ENCODE data around the gene PDE1C. TPM values are rescaled to one million over a fixed set of nuclear protein-coding genes. Genes with fewer than 3 reads are reported as not detected.

The PDE1C gene
- polyA plus RNA-seq, 6 donors from 2014 or later = not detected

DNA sequence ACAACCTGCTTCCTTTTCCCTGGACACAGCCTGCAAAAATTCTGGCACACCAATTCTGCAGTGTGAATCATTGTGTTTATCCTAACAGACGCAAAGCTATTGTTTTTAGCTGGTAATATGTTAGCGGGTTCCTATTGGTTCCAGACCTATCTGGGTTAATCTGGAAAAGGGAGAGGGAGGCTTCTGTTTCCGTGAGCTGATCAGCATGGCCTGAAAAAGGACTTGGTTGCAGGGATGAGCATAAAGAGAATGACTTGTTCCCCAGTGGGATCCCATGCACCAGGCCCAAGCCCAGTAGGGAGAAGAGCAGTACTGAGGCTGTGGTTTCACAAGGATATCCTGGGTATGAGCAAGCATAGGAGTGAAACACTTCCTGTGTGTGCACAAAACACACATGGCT, 78.4 kb downstream of the PDE1C start:
- Mint-ChIP-seq H3K27ac (no peak overlapping the region), H3K27me3 (no peaks in the 10 kb centered on the region), H3K36me3 (no peaks in the 10 kb centered on the region), H3K4me3 (no peak overlapping the region), H3K9me3 (peaks cover 0 to 9% (median 1%) of the 10 kb centered on the region in 7 donors), H3K4me1 (no peaks in the 10 kb centered on the region)
- no peak for ATAC-seq (ENCODE audit: low read depth in 2 of 2)
- DNase-seq = no peak

GRCh38 chr7:31991406-31991805, 78.8 kb downstream of the PDE1C start:
- no peak for DNase-seq
- Mint-ChIP-seq H3K36me3 (no peaks in the 10 kb centered on the region), H3K4me1 (no peaks in the 10 kb centered on the region)

DNA sequence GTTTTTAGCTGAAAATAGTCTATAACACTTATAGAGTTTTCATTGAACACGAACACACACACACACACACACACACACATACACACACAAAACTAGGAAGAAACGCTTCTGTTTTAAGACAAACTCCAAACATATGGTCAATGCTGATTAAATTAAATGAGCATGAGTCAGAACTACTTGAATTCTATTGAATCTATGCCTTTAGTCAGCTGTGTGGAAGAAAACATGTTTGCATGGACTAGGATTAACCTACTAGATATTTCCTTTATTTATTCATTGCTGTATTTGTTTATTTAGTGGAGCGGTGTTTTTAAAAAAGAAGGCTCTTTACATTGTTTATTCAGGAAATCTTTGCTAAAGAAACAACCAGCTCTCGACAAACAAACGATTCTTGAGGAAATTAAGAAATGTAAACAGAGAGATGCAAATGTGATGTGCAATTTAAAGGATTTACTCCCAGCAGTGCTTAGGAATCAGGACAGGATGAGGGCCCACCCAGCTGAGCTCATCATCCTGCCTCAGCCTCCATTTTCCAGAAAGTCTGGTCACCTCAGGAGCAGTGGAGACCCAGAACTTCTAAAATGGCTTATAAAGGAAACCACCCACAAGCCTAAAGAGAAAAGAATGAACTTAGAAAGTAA, 83.2 kb downstream of the PDE1C start:
- no peak for DNase-seq
- ATAC-seq (ENCODE audit: low read depth in 2 of 2) = no peak
- no peaks in the 10 kb centered on the region for H3K4me1 Mint-ChIP-seq
- H3K4me3 Mint-ChIP-seq = no peak overlapping the region
- H3K27ac Mint-ChIP-seq = no peak overlapping the region
- H3K9me3 Mint-ChIP-seq = peaks cover 6 to 23% (median 11%) of the 10 kb centered on the region in 7 donors
- no peaks in the 10 kb centered on the region for H3K27me3 Mint-ChIP-seq
- H3K36me3 Mint-ChIP-seq = peaks cover 0 to 5% of the 10 kb centered on the region in 2 donors

More at GRCh38 chr7:31991406-31991805, 78.8 kb downstream of the PDE1C start:
- H3K27ac Mint-ChIP-seq = no peak overlapping the region
- no peaks in the 10 kb centered on the region for H3K27me3 Mint-ChIP-seq
- H3K9me3 Mint-ChIP-seq = peaks cover 0 to 9% (median 3%) of the 10 kb centered on the region in 7 donors
- no peak for ATAC-seq (ENCODE audit: low read depth in 2 of 2)
- no peak overlapping the region for H3K4me3 Mint-ChIP-seq

DNA sequence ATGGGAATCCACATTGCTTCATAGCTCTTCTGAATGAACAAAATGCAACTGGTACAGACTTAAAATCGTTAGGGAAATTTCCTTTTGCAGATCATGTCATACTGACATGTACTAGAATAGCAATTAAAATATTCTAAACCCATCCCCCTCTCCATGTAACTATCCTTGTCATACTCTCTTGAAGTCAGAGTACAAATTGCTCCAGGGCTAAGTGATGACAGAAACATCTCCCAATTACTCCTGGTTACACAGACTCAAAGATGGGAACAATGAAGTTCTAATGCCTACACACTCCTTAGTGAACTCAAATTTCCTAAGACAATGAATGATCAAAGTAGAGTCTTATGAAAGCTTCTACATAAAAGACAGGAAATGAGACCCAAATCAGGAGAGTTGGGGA, 87.2 kb downstream of the PDE1C start:
- Mint-ChIP-seq H3K4me3 (no peak overlapping the region), H3K4me1 (no peaks in the 10 kb centered on the region), H3K36me3 (peaks cover 0 to 5% of the 10 kb centered on the region in 2 donors), H3K27ac (no peak overlapping the region), H3K9me3 (peaks cover 5 to 20% (median 13%) of the 10 kb centered on the region in 7 donors), H3K27me3 (no peaks in the 10 kb centered on the region)
- no peak for DNase-seq
- no peak for ATAC-seq (ENCODE audit: low read depth in 2 of 2)

GRCh38 chr7:31981874-31982390, 88.3 kb downstream of the PDE1C start:
- ATAC-seq (ENCODE audit: low read depth in 2 of 2) = no peak
- no peak for DNase-seq

GRCh38 chr7:31979690-31980330, 90.4 kb downstream of the PDE1C start:
- H3K4me1 Mint-ChIP-seq = no peaks in the 10 kb centered on the region
- DNase-seq (no peak), ATAC-seq (ENCODE audit: low read depth in 2 of 2) (no peak)
- H3K27me3 Mint-ChIP-seq = no peaks in the 10 kb centered on the region
- H3K9me3 Mint-ChIP-seq = peaks cover 5 to 34% (median 10%) of the 10 kb centered on the region in 7 donors
- H3K4me3 Mint-ChIP-seq = no peak overlapping the region
- no peaks in the 10 kb centered on the region for H3K36me3 Mint-ChIP-seq
- H3K27ac Mint-ChIP-seq = no peak overlapping the region

More at GRCh38 chr7:31981874-31982390, 88.3 kb downstream of the PDE1C start:
- Mint-ChIP-seq H3K27me3 (no peaks in the 10 kb centered on the region), H3K4me3 (no peak overlapping the region), H3K27ac (no peak overlapping the region), H3K4me1 (no peaks in the 10 kb centered on the region), H3K36me3 (peaks cover 0 to 5% of the 10 kb centered on the region in 2 donors), H3K9me3 (peaks cover 6 to 30% (median 13%) of the 10 kb centered on the region in 7 donors)

GRCh38 chr7:31975546-31975945, 94.7 kb downstream of the PDE1C start:
- ATAC-seq (ENCODE audit: low read depth in 2 of 2) = no peak
- Mint-ChIP-seq H3K4me1 (no peaks in the 10 kb centered on the region), H3K4me3 (no peak overlapping the region), H3K27ac (no peak overlapping the region), H3K36me3 (no peaks in the 10 kb centered on the region), H3K27me3 (no peaks in the 10 kb centered on the region), H3K9me3 (peaks cover 1 to 33% (median 5%) of the 10 kb centered on the region in 7 donors)
- DNase-seq = no peak

DNA sequence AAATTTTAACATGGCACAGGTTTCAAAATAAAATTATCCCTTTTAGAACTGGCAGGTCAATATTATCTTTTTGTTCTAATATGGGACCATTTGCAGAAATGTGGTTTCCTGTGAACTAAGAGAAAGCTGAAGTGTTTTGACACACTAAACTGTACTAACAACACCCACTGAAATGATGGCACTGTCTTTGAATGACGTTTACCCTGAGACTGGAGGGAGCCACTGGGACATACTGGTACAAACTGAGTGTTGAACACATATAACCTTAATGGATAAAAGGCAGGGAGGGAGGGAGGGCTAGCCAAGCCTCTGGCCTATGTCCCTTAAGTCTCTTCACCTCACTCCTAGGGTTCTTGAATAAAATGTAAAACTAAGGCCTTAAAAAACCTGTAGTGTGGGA, 95.9 kb downstream of the PDE1C start:
- Mint-ChIP-seq H3K9me3 (peaks cover 0 to 38% (median 6%) of the 10 kb centered on the region in 7 donors), H3K4me1 (no peaks in the 10 kb centered on the region), H3K27me3 (no peaks in the 10 kb centered on the region), H3K27ac (no peak overlapping the region), H3K4me3 (no peak overlapping the region), H3K36me3 (no peaks in the 10 kb centered on the region)
- no peak for ATAC-seq (ENCODE audit: low read depth in 2 of 2)
- no peak for DNase-seq

GRCh38 chr7:31971049-31971667, 99.0 kb downstream of the PDE1C start:
- DNase-seq = no peak
- Mint-ChIP-seq H3K4me3 (no peak overlapping the region), H3K36me3 (no peaks in the 10 kb centered on the region), H3K4me1 (no peaks in the 10 kb centered on the region), H3K27ac (no peak overlapping the region), H3K9me3 (peaks cover 6 to 27% (median 12%) of the 10 kb centered on the region in 7 donors), H3K27me3 (no peaks in the 10 kb centered on the region)
- no peak for ATAC-seq (ENCODE audit: low read depth in 2 of 2)

- H3K36me3 Mint-ChIP-seq = no peaks in the 10 kb centered on the region
- ATAC-seq (ENCODE audit: low read depth in 2 of 2) (no peak), DNase-seq (no peak)
- H3K27me3 Mint-ChIP-seq = no peaks in the 10 kb centered on the region
- no peaks in the 10 kb centered on the region for H3K4me1 Mint-ChIP-seq
- no peak overlapping the region for H3K27ac Mint-ChIP-seq
- no peak overlapping the region for H3K4me3 Mint-ChIP-seq
- H3K9me3 Mint-ChIP-seq = peaks cover 7 to 26% (median 13%) of the 10 kb centered on the region in 7 donors
These were observed 99.7 kb downstream of the PDE1C start for GRCh38 chr7:31970501-31970900.

DNA sequence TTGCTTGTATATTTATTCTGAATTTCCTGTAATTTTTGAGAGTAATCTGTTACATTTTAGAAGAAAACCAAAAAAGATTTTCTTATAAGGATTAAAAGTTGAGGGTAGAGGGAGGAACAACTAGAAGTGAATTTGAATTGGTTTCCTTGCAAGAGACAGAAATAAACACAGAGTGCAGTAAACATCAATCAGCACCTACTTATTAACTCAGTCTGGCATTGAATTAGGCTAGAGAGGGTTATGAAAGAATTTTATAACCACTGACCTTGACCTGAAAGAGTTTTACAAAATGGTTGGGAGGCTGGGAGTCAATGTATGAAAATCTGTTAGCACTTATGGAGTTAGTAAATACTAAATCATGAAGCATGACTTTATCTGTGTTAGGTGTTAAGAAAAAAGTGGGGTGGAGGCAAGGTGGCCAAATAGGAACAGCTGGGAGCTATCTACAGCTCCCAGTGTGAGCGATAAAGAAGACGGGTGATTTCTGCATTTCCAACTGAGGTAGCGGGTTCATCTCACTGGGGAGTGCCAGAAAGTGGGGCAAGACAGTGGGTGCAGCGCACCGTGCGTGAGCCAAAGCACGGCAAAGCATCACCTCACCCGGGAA, 106.5 kb downstream of the PDE1C start:
- ATAC-seq (ENCODE audit: low read depth in 2 of 2) = no peak
- Mint-ChIP-seq H3K27me3 (peaks cover 0 to 4% (median 0%) of the 10 kb centered on the region in 3 donors), H3K4me3 (no peak overlapping the region), H3K9me3 (peaks cover 3 to 18% (median 13%) of the 10 kb centered on the region in 7 donors), H3K27ac (no peak overlapping the region), H3K4me1 (no peaks in the 10 kb centered on the region), H3K36me3 (no peaks in the 10 kb centered on the region)
- no peak for DNase-seq

DNA sequence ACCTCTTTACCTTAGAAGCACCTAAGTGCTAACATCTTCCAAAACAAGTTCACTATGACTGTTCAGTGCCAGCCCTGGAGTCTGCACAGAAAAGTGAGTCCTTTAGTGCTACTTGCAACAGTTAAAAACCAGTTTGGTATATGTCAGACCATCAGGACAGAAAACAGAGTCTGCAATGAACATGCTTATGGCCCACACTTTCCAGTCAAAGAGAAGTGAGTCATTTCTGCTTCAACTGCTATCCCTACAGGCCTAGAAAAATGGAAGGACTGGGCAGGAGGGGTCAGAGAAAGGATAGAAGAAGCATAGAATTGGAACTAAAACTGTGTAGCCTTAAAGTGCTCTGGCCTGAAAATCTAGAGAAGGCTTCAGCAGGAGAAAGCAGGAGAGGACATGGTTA, 108.0 kb downstream of the PDE1C start:
- Mint-ChIP-seq H3K27ac (no peak overlapping the region), H3K9me3 (peaks cover 0 to 18% (median 13%) of the 10 kb centered on the region in 7 donors), H3K4me1 (no peaks in the 10 kb centered on the region), H3K4me3 (no peak overlapping the region), H3K27me3 (peaks cover 0 to 4% (median 0%) of the 10 kb centered on the region in 3 donors), H3K36me3 (no peaks in the 10 kb centered on the region)
- DNase-seq (no peak), ATAC-seq (ENCODE audit: low read depth in 2 of 2) (no peak)

DNA sequence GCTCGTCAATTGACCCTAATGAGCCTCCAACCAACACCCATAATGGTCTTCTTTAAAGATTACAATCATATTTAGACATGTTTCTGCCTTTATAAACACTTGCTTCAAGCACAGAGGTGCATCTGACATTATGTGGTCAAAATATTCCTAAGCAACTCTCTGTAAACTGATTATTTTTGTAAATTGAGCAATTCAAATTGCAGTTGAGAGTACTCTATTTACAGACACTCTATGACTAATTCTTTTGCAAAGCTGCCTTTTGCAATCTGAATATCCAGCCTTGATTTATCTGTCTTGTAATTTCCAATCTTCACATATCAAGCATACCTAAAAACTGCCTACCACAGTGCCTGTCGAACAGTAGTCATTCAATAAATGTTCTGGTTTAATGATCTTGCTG, 112.0 kb downstream of the PDE1C start:
- Mint-ChIP-seq H3K4me1 (no peaks in the 10 kb centered on the region), H3K36me3 (no peaks in the 10 kb centered on the region), H3K27ac (peak overlapping the region in 1 of 6 donors; percentile 30), H3K9me3 (no peaks in the 10 kb centered on the region), H3K27me3 (peaks cover 0 to 4% (median 0%) of the 10 kb centered on the region in 3 donors), H3K4me3 (no peak overlapping the region)
- no peak for ATAC-seq (ENCODE audit: low read depth in 2 of 2)
- no peak for DNase-seq
